NCI-H748 (cell line): ENCODE measurements around the gene CHM.

Experiments
- DNase-seq: peaks from one replicate; lab custom pipeline; 2025; ENCODE audit not compliant: unreplicated experiment; lab: John Stamatoyannopoulos, UW

Gene CHM

DNA sequence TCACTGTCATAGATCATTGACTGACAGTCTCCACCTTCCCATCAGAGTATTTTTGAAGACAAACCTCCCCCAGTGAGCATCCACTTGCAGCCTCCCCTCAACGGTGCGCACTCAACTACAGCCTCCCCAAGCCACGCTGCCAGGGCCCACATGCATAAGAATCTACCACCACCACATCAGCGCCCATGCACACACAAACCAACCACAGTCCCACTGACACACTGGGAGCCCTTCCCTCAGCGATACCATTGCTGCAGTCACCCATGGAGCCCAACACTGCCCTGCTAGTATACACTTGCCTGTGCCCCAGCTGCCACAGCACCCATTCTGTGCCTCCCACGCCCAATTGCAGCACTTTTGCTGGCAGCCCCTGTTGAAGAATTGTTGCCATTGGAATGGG, 132.9 kb downstream of the CHM start:
- no peak for DNase-seq

DNA sequence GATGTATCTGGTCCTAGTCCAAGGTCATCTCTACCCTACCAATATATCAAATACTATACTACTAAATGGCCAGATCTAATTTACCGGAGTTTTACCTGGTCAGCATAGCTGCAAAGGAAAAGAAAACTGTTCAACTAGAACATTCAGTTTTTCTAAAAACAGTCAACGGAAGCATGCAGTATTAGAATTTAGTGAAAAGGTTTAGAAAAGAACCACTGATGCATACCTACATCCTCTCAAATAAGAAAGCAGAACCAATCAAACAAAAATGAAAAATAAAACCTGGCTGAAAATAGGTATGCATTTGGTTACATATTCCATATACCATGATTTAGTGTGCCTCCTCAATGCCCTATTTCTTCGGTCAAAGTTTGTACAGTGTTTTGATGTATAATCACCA, 140.0 kb downstream of the CHM start:
- DNase-seq = no peak

DNA sequence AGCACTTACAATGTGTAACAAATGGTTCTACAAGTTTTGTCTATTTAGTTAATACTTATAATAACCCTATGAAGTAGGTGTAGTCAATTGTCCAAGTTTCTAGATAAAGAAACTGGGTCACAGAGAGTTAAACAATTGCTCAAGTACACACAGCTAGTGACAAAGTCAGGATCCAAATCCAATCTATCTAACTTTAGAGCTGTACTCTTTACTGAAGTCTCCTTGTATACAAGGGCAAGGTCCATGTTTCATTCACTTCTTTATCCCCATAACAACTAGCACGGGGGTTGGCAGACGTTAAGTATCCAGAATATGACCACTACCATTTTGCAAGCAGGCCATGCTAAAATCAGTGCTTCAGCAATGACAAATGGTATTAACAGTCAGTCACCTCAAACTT, 141.0 kb downstream of the CHM start:
- no peak for DNase-seq

DNA sequence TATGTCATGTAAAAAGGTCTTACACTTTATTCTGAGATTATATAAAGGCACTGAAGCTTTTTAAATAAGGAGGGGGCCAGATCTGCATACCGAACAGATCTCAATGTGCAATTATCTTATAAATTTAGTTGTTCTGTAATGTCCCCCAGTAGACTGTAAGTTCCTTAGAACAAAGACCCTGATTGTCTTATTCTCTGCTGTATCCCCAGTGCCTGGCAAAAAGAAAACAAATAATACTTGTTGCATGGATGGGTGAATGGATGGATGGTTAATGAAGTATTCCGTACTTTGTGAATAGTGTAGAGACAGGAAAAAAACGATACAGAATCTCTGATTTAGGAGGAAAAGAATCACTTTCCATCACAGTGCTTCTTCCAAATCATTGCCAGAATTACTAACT, 141.5 kb downstream of the CHM start:
- no peak for DNase-seq

DNA sequence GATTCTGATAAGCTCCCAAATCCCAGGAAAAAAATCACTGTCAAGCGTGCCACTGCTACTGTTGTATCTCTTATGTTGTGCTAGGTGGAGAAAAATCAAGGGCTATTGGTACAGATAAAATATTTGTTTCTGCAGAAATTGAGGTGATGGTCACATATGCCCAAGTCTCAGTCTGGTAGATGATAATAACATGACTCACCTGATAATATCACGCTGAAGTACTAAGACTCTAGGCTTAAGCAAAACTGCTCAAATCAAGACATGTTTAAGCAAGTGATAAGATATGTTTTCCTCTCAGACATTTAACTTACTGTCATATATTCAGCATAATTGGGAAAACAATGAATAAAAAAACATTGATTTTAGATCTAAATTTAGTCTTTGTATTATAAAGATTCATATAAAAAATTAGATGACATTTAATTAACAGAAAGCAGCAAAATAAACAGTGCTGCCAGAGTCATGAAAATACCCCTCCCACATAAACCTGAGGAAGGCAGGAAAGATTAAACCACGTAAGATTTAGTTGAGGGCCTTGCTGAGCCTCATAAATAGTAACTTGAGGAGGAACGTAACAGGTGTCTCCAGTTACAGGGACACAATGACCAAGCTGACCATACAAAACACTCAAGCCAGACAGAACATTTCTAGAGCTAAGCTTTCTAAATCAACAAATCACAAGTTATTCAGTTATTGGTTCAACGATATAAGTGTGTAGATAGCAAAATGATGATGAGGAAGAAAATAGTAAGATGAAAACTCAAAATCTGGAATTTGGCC, 143.5 kb downstream of the CHM start:
- peak; percentile 33 for DNase-seq

DNA sequence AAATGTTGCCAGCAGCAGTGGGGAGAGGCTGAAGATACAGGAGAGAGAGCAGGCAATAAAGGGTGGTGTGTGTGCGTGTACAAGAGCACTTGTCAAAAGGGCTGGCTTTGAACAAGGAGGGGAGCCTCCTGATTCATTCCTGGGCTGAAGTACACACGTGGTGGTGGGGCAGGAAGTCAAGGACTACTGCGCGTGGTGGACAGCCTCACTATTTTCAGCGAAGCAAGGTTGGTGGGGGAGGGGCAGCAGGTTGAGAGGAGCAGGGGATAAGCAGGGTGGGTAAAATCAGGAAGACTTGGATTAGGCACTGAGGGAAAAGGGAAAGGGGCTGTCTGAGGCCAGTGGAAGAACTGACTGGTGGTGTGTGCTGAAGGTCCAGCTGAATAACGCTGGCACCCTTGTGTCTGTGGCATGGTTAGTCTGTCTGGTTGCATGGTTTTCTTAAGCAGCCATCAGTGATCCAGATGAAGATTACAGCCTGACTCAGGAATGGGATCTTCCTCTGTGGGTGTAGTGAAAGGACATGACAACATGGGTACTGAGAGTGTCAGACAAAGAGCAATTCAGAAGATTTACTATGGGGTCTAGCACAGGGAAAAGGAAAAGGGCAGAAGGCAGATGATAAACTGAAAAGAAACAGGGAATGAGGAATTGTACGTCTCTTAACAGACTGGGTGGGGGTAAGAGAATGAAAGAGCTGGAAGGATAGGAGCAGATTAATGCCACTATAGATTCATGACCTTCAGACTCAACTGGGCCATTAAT, 149.8 kb downstream of the CHM start:
- DNase-seq = no peak

DNA sequence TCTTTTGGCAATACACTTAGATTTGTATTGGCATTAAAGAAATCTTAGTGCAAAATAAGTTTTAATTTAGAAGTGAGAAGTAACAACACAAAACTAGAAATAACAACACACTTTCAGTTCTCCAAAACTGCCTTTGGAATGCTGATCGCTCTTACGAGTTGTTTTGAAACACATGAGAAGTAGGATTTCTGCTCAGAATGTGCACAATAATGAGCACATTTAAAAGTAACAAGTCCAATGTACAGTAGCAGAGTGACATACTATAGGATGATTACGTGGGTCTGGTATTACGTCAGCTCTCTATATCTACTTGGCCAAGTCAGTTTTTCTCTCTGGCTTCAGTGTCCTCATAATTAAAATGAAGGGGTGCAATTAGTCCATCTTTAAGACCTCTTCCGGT, 164.8 kb downstream of the CHM start:
- no peak for DNase-seq

DNA sequence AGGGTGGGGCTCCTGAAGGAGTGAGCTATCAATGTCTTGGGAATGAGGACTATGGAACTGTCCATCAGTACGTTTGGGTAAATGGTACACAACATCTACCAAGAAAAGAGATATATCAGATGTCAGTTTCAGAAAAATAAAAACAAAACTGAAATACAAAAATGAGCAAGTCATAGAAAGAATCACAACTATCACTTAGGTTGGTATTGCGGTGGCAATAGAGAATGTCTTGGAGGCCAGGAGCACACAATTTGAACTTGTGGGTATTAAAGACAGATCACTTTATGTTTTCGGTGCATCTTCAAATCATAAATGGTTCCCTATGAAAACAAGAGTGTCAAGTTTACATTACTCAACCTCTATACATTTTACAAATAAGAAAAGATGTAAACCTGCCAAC, 176.8 kb downstream of the CHM start:
- DNase-seq = no peak

DNA sequence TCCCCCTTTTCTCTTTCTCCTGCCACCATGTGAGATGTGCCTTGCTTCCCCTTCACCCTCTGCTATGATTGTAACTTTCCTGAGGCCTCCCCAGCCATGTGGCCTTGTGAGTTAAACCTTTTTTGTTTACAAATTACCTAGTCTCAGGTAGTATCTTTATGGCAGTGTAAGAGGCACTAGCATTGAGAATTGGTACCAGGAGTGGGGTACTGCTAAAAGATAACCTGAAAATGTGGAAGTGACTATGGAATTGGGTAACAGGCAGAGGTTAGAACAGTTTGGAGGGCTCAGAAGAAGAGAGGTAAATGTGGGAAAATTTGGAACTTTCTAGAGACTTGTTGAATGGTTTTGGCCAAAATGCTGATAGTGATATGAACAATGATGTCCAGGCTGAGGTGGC, 182.0 kb downstream of the CHM start:
- DNase-seq = no peak

DNA sequence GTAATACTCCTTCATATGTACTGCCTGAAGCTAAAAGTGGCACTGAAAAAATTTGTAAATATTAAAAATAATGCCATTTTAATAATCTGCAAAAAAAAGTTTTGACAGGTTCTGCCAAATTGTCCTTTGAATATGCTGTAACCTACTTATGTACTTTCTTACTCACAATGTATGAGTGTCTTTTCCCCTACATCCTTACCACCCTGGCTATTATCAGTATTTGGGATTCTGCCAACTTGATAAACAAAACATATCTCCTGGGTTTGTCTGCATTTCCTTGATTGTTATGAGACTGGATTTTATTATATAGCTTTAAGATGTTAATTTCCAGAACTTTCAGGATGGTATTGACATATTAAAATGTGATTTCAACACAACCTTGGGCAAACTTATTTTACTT, 187.9 kb downstream of the CHM start:
- DNase-seq = peak; percentile 60

DNA sequence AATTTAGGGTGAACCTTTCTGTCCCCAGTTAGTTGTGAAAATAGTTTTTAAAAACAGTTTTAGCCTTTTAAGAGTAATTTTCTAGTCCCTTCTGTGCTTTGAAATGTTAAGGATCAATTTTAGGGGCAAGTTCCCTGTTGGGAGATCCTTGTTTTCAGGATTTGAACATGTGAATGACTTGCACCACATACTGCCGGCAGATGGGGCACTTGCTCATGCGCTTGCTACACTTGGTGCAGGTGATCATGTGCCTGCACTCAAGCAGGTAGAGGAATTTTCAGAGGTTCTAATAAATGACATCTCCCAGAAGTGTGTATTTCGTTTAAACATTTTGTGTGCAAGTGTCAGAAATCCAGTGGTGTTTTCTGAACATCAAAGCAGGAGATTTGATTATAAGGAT, 195.9 kb downstream of the CHM start:
- peak; percentile 2 for DNase-seq

DNA sequence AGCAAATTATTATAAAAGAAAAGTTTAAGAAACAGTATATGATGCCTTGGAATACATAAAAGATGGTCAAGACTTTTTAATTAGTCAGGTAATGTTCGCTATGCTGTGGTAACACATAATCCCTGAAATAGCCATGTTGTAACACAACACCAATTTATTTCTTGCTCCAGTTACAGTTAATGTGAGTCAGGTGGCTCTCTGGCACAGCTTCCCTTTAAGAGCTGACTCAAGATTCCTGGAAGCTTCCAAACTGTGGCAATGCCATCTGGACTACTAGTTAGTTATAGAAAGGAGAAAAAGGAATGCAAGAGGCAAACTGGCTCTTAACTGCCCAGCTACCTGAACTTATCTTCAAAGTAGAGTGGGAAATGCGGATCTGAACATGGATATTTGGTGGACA, 210.5 kb downstream of the CHM start:
- DNase-seq = no peak

DNA sequence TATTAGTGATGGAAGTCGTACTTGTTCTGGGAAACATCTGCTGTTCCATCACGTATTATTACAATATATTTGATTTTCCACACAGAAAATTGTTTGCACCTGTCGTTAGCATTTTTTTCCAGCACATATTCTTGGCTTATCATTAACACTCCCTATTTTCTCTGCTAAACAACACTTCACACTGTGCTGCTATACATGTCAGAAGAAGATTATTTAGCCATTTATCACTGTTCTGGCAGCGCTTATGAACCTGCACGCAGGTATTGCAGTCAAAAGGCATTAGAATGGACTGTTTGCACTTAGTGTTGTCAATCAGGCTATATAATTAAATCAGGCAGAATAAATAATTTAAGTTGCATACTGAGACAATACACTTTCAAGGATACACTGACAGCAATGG, 218.6 kb downstream of the CHM start:
- peak; percentile 96 for DNase-seq

DNA sequence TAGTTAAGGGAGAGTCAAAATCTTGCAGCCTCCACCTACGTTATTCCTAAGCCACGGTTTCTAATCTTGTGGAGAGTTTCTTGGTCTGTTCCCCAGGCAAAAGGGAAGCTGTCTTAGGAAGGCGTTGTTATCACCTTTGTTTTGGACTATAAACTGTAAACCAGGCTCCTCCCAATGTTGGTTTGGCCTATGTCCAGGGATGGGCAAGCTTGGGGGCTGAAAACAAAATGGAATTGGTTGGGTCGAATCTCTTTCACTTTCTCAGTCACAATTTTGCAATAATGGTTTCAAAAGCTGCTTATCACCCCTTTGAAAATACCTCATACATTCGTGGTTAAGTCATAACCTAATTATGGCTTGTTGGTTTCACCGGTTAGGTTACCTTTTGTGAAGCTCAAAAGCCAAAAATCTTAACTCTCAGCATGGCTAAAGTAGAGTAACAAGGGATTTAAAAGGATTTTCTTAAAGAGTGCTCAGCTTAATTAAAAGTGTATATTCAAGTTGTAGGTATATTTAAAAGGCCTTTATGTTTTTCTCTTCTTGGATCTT, 232.1 kb downstream of the CHM start:
- no peak for DNase-seq
